ENCODE measurements around the gene CHMP4B. TPM values are rescaled to one million over a fixed set of nuclear protein-coding genes. Genes with fewer than 3 reads are reported as not detected.
A peak's percentile ranks its signal among the peaks of the same experiment; 100 is the strongest.

Gene CHMP4B
- total RNA-seq, 3 donors from 2014 or later = 167 to 230 (median 184) TPM

GRCh38 chr20:33814238-33814712 is 3.1 kb downstream of the CHMP4B start:
- Histone ChIP-seq H3K9me3 (no peaks in the 10 kb centered on the region), H3K4me1 (ENCODE audit: low read depth) (peaks cover 42% of the 10 kb centered on the region), H3K4me3 (no peak overlapping the region), H3K36me3 (ENCODE audit: low read depth) (no peaks in the 10 kb centered on the region)
- DNase-seq (peak in 2 of 3 donors; percentile 62 to 64), ATAC-seq (peak; percentile 50)
- TF ChIP-seq CTCF (IDR thresholded peaks at IDR 0.05) = no peak
- intact Hi-C loops (cut with DNase I, micrococcal nuclease) = no loop called here

- Histone ChIP-seq H3K4me3 (no peak overlapping the region), H3K9me3 (no peaks in the 10 kb centered on the region), H3K36me3 (ENCODE audit: low read depth) (no peaks in the 10 kb centered on the region), H3K4me1 (ENCODE audit: low read depth) (peaks cover 48% of the 10 kb centered on the region)
- DNase-seq (no peak), ATAC-seq (no peak)
- TF ChIP-seq CTCF (IDR thresholded peaks at IDR 0.05) = no peak
- intact Hi-C loops (cut with DNase I, micrococcal nuclease) = no loop called here
Observed at GRCh38 chr20:33815671-33816070, 4.5 kb downstream of the CHMP4B start.

GRCh38 chr20:33816191-33816590 is 5.0 kb downstream of the CHMP4B start:
- H3K4me1 ChIP-seq (ENCODE audit: low read depth) = peaks cover 50% of the 10 kb centered on the region
- ATAC-seq (no peak), DNase-seq (no peak)
- no peak for TF ChIP-seq CTCF (IDR thresholded peaks at IDR 0.05)
- H3K4me3 ChIP-seq = no peak overlapping the region
- intact Hi-C loops (cut with DNase I, micrococcal nuclease) = no loop called here
- no peaks in the 10 kb centered on the region for H3K9me3 ChIP-seq
- H3K36me3 ChIP-seq (ENCODE audit: low read depth) = no peaks in the 10 kb centered on the region

GRCh38 chr20:33817411-33817810 is 6.3 kb downstream of the CHMP4B start:
- TF ChIP-seq CTCF (IDR thresholded peaks at IDR 0.05) = no peak
- ATAC-seq = no peak
- DNase-seq = no peak
- peaks cover 52% of the 10 kb centered on the region for H3K4me1 ChIP-seq (ENCODE audit: low read depth)
- H3K9me3 ChIP-seq = no peaks in the 10 kb centered on the region
- H3K4me3 ChIP-seq = no peak overlapping the region
- no peaks in the 10 kb centered on the region for H3K36me3 ChIP-seq (ENCODE audit: low read depth)
- intact Hi-C loops (cut with DNase I, micrococcal nuclease) = no loop called here

- TF ChIP-seq CTCF (IDR thresholded peaks at IDR 0.05) = no peak
- no peak for ATAC-seq
- Histone ChIP-seq H3K36me3 (ENCODE audit: low read depth) (no peaks in the 10 kb centered on the region), H3K4me1 (ENCODE audit: low read depth) (peaks cover 47% of the 10 kb centered on the region), H3K9me3 (no peaks in the 10 kb centered on the region), H3K4me3 (no peak overlapping the region)
- intact Hi-C loops (cut with DNase I, micrococcal nuclease) = no loop called here
- no peak for DNase-seq
Observed at GRCh38 chr20:33819456-33819855, 8.3 kb downstream of the CHMP4B start.

- no peaks in the 10 kb centered on the region for H3K36me3 ChIP-seq (ENCODE audit: low read depth)
- no peak for ATAC-seq
- H3K9me3 ChIP-seq = no peaks in the 10 kb centered on the region
- TF ChIP-seq CTCF (IDR thresholded peaks at IDR 0.05) = no peak
- no peak overlapping the region for H3K4me3 ChIP-seq
- H3K4me1 ChIP-seq (ENCODE audit: low read depth) = peaks cover 45% of the 10 kb centered on the region
- intact Hi-C loops (cut with DNase I, micrococcal nuclease) = no loop called here
- DNase-seq = no peak
Observed at GRCh38 chr20:33820362-33820761, 9.2 kb downstream of the CHMP4B start.
